IMR-90 (cell line): ENCODE measurements around the gene CCT7. TPM values are rescaled to one million over a fixed set of nuclear protein-coding genes. Genes with fewer than 3 reads are reported as not detected.

Experiments
- ATAC-seq: fragments of 200-7000 bp; cut with Tn5 transposase; 2 replicates; pipeline ENCODE4 v1.9.1; 2020; ENCODE audit warnings: low read depth, mild to moderate bottlenecking, moderate library complexity
- BruUV-seq: library from RNA; stranded (reverse); fragments of 400-500 nt; replicated peaks from 2 replicates; lab custom pipeline; 2021; lab: Mats Ljungman, UMichigan
- CTCF ChIA-PET: fragments of 300-600 bp; formaldehyde crosslinking; extraction: SDS; loops from one replicate; lab custom pipeline; 2021; ENCODE audit warnings: antibody characterized with exemption; lab: Yijun Ruan, JAX
- POLR2A ChIA-PET: fragments of 300-600 bp; sonication (Branson Sonifier 250); formaldehyde crosslinking; loops from one replicate; lab custom pipeline; 2022; ENCODE audit warnings: antibody characterized with exemption; ENCODE audit not compliant: unreplicated experiment; lab: Charles Lee
- DNase-seq: peaks from one replicate; pipeline ENCODE4 v3.0.0; 2013
- H2AFZ ChIP-seq: replicated peaks from 2 replicates; pipeline ENCODE3; 2013; ENCODE audit warnings: low read length, mild to moderate bottlenecking; ENCODE audit not compliant: poor library complexity
- H2AK5ac ChIP-seq: 2 replicates; pipeline ENCODE4 v1.6.1; 2013; ENCODE audit warnings: low read depth, low read length, inconsistent platforms
- H2AK9ac ChIP-seq: replicated peaks from 2 replicates; pipeline ENCODE3; 2013; ENCODE audit warnings: mild to moderate bottlenecking, low read depth, low read length, moderate library complexity; ENCODE audit not compliant: poor library complexity
- H2BK120ac ChIP-seq: 2 replicates; pipeline ENCODE4 v1.6.1; 2013; ENCODE audit warnings: low read depth, low read length, inconsistent platforms
- H2BK15ac ChIP-seq: 3 replicates; pipeline ENCODE4 v1.6.1; 2013; ENCODE audit warnings: low read depth, low read length, inconsistent platforms
- H2BK20ac ChIP-seq: 2 replicates; pipeline ENCODE4 v1.6.1; 2013; ENCODE audit warnings: low read depth, mild to moderate bottlenecking, inconsistent platforms, low read length, moderate library complexity
- H2BK5ac ChIP-seq: 2 replicates; pipeline ENCODE4 v1.6.1; 2013; ENCODE audit warnings: mild to moderate bottlenecking, low read depth, low read length, inconsistent platforms; ENCODE audit not compliant: poor library complexity, severe bottlenecking
- H3K14ac ChIP-seq: replicated peaks from 2 replicates; pipeline ENCODE4 v1.6.1; 2013; ENCODE audit warnings: low read depth, low read length, inconsistent platforms
- H3K18ac ChIP-seq: 2 replicates; pipeline ENCODE4 v1.6.1; 2013; ENCODE audit warnings: low read depth, low read length, control low read depth
- H3K23ac ChIP-seq: 2 replicates; pipeline ENCODE4 v1.6.1; 2013; ENCODE audit warnings: low read depth, low read length, inconsistent platforms
- H3K27ac ChIP-seq: 2 replicates; pipeline ENCODE4 v1.5.1; 2013; ENCODE audit warnings: mild to moderate bottlenecking, control low read depth, low read length; ENCODE audit not compliant: insufficient read depth
- H3K27me3 ChIP-seq: 2 replicates; pipeline ENCODE4 v1.6.1; 2013; ENCODE audit warnings: low read length; ENCODE audit not compliant: control insufficient read depth, insufficient read depth
- H3K36me3 ChIP-seq: 2 replicates; pipeline ENCODE4 v1.6.1; 2013; ENCODE audit warnings: low read length, mixed read lengths; ENCODE audit not compliant: control insufficient read depth, insufficient read depth
- H3K4ac ChIP-seq: 2 replicates; pipeline ENCODE4 v1.6.1; 2013; ENCODE audit warnings: low read depth, low read length, inconsistent platforms
- H3K4me1 ChIP-seq: 2 replicates; pipeline ENCODE4 v1.6.1; 2013; ENCODE audit warnings: low read length, mixed read lengths; ENCODE audit not compliant: control insufficient read depth, insufficient read depth
- H3K4me2 ChIP-seq: 2 replicates; pipeline ENCODE4 v1.6.1; 2013; ENCODE audit warnings: low read depth, mild to moderate bottlenecking, control low read depth, low read length, moderate library complexity
- H3K4me3 ChIP-seq: 2 replicates; pipeline ENCODE4 v1.5.1; 2013; ENCODE audit warnings: low read depth, mild to moderate bottlenecking, control low read depth, low read length, moderate library complexity; ENCODE audit not compliant: insufficient read depth
- H3K56ac ChIP-seq: 2 replicates; pipeline ENCODE4 v1.6.1; 2013; ENCODE audit warnings: low read length, inconsistent platforms; ENCODE audit not compliant: insufficient read depth; ENCODE audit errors: extremely low read depth
- H3K79me1 ChIP-seq, 2 experiments: 2 replicates each; pipeline ENCODE4 v1.6.1; 2013; ENCODE audit warnings: low read length in 2 of 2, inconsistent platforms in 1 of 2, low read depth in 1 of 2
- H3K9ac ChIP-seq: 2 replicates; pipeline ENCODE4 v1.6.1; 2013; ENCODE audit warnings: low read depth, low read length, control low read depth
- H3K9me1 ChIP-seq: 2 replicates; pipeline ENCODE4 v1.6.1; 2013; ENCODE audit warnings: low read length, inconsistent platforms; ENCODE audit not compliant: insufficient read depth
- H3K9me3 ChIP-seq: 2 replicates; pipeline ENCODE4 v1.6.1; 2013; ENCODE audit warnings: low read length; ENCODE audit not compliant: control insufficient read depth, insufficient read depth
- H4K20me1 ChIP-seq: 2 replicates; pipeline ENCODE4 v1.6.1; 2013; ENCODE audit warnings: low read length, inconsistent platforms; ENCODE audit not compliant: insufficient read depth
- H4K5ac ChIP-seq: 2 replicates; pipeline ENCODE4 v1.6.1; 2013; ENCODE audit warnings: mild to moderate bottlenecking, low read depth, low read length, control low read depth
- H4K8ac ChIP-seq, 2 experiments: 2 replicates each; pipeline ENCODE4 v1.6.1; 2013; ENCODE audit warnings: low read depth in 2 of 2, low read length in 2 of 2, control low read depth in 1 of 2, inconsistent platforms in 1 of 2
- H4K91ac ChIP-seq: 2 replicates; pipeline ENCODE4 v1.6.1; 2013; ENCODE audit warnings: low read depth, low read length, inconsistent platforms; ENCODE audit not compliant: insufficient read depth
- BHLHE40 ChIP-seq: fragments of 150-350 bp; IDR thresholded peaks from 2 replicates; pipeline ENCODE4 v1.6.1; 2016; ENCODE audit warnings: mild to moderate bottlenecking, low read depth, low read length
- CEBPB ChIP-seq: IDR thresholded peaks from 2 replicates; pipeline ENCODE4 v1.6.1; 2012; ENCODE audit warnings: low read depth, low read length, improper control_type of control experiment
- CTCF ChIP-seq: conservative IDR thresholded peaks from 2 replicates; pipeline ENCODE4 v1.5.1; 2012; ENCODE audit warnings: mild to moderate bottlenecking, low read depth, low read length, improper control_type of control experiment
- ELK1 ChIP-seq: fragments of 150-350 bp; IDR thresholded peaks from 2 replicates; pipeline ENCODE4 v1.6.1; 2016; ENCODE audit warnings: low read depth, mild to moderate bottlenecking, low read length, moderate library complexity, borderline replicate concordance
- FOS ChIP-seq: fragments of 150-350 bp; IDR thresholded peaks from 2 replicates; pipeline ENCODE4 v1.6.1; 2016; ENCODE audit warnings: low read depth, low read length
- MAFK ChIP-seq: IDR thresholded peaks from 2 replicates; pipeline ENCODE4 v1.6.1; 2012; ENCODE audit warnings: low read depth, low read length, improper control_type of control experiment
- MAZ ChIP-seq: IDR thresholded peaks from 2 replicates; pipeline ENCODE4 v1.6.1; 2012; ENCODE audit warnings: low read depth, mild to moderate bottlenecking, low read length, improper control_type of control experiment, moderate library complexity, borderline replicate concordance
- MXI1 ChIP-seq: IDR thresholded peaks from 2 replicates; pipeline ENCODE4 v1.6.1; 2012; ENCODE audit warnings: low read depth, mild to moderate bottlenecking, low read length, moderate library complexity, borderline replicate concordance
- NFE2L2 ChIP-seq: fragments of 150-350 bp; IDR thresholded peaks from 2 replicates; pipeline ENCODE4 v1.6.1; 2016; ENCODE audit warnings: low read depth, mild to moderate bottlenecking, low read length
- POLR2A ChIP-seq: IDR thresholded peaks from 2 replicates; pipeline ENCODE4 v1.6.1; 2012; ENCODE audit warnings: mild to moderate bottlenecking, low read depth, low read length
- RAD21 ChIP-seq: IDR thresholded peaks from 2 replicates; pipeline ENCODE4 v1.6.1; 2012; ENCODE audit warnings: low read length, improper control_type of control experiment
- RCOR1 ChIP-seq: IDR thresholded peaks from 2 replicates; pipeline ENCODE4 v1.6.1; 2012; ENCODE audit warnings: mild to moderate bottlenecking, low read length, improper control_type of control experiment; ENCODE audit not compliant: insufficient replicate concordance
- RFX5 ChIP-seq: IDR thresholded peaks from 2 replicates; pipeline ENCODE4 v1.8.0; 2012; ENCODE audit warnings: low read depth, mild to moderate bottlenecking, low read length, moderate library complexity
- USF2 ChIP-seq: fragments of 150-350 bp; IDR thresholded peaks from 2 replicates; pipeline ENCODE4 v1.6.1; 2017; ENCODE audit warnings: mild to moderate bottlenecking, antibody characterized with exemption, low read length, low read depth
- WGBS, 2 experiments: methylation state at CpG; one replicate each; pipeline versions ENCODE4 v1.1.5 to v1.1.7; 2013; ENCODE audit warnings: missing lambda C conversion rate in 2 of 2; ENCODE audit not compliant: insufficient read length in 1 of 2; ENCODE audit errors: extremely low coverage in 2 of 2; 5-methylcytosine and 5-hydroxymethylcytosine counted together
- dilution Hi-C: fragments of 300-500 bp; cut with HindIII; formaldehyde crosslinking; loops from one replicate; pipeline ENCODE4 v1.14.3; 2018; ENCODE audit warnings: low sequenced_read_pairs; ENCODE audit not compliant: unreplicated experiment
- in situ Hi-C: fragments of 300-500 bp; cut with MboI; formaldehyde crosslinking; loops from 3 replicates; pipeline ENCODE4 v1.14.3; 2019; ENCODE audit warnings: low sequenced_read_pairs, inconsistent platforms, mixed read lengths
- intact Hi-C: fragments of 100-400 bp; cut with micrococcal nuclease; formaldehyde crosslinking; loops from 2 replicates; pipeline ENCODE4 v1.10.0; 2022
- polyA plus RNA-seq, 3 experiments: library from polyadenylated mRNA; depleted of rRNA; stranded (reverse); fragments of >200 nt; gene quantifications; 2 replicates each; pipeline ENCODE4 v1.2.3, GENCODE V29; 2012; ENCODE audit warnings: low replicate concordance in 1 of 3
- total RNA-seq: library from RNA; depleted of rRNA; stranded (reverse); fragments of >200 nt; gene quantifications from 2 replicates; pipeline ENCODE4 v1.2.3, GENCODE V29; 2012

Gene CCT7
- total and polyA plus RNA-seq, 2 of the 4 experiments (the other 2 are of a cell fraction), result 321 to 575 TPM

DNA sequence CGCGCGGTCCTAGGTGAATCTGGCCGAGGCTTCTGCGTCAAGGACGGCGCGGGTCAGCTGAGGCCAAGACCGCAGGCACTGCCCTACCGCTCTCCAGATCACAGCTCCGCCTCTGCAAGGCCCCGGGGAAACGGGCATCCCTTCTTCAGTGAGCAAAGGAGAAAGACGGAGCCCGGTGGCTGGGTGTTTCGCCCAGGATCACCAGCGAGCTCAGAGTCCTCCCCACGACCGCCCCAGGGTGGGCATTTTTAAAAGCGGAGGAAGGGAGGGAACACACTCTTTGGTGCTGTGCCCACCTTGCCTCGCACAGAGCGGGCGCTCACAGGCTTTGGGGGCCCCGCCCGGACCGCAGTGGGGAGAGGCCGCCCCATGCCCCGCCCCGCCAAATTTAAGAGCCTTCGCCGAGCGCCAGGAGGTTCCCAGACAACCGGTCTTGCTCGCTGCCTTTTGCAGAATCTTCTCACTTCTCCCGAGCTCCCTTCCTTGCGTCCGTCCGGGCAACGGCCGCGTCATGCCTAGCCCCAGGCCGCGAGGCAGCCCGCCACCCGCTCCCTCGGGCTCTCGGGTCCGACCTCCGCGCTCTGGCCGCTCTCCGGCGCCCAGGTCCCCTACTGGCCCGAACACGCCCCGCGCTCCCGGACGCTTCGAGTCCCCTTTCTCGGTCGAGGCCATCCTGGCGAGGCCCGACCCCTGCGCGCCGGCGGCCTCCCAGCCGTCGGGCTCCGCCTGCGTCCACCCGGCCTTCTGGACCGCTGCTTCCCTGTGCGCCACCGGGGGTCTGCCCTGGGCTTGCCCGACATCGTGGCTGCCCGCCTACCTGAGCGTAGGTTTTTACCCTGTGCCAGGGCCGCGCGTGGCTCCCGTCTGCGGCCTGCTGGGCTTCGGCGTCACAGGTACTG, 31.7 kb upstream of the CCT7 start, which contains the start of gene NOTO:
NOTO (plus strand) TSS at position 419 of the 899 bp plus-strand sequence; CDS start at position 512, 93 bp downstream.
- DNase-seq (no peak), ATAC-seq (peak; percentile 61)
- Histone ChIP-seq H3K4ac (no peak within 1 kb of the TSS), H2BK20ac (no peak within 1 kb of the TSS), H3K27ac (no peak within 1 kb of the TSS), H3K79me1 (no peaks in the 10 kb centered on the region), H4K8ac (no peak within 1 kb of the TSS), H3K4me1 (peaks cover 2% of the 10 kb centered on the region; the same call in 1 of the 2 replicates), H3K9ac (no peak within 1 kb of the TSS), H2AK5ac (no peak within 1 kb of the TSS), H3K9me1 (no peaks in the 10 kb centered on the region), H3K23ac (no peak within 1 kb of the TSS), H2BK15ac (no peak within 1 kb of the TSS), H2AK9ac (peak within 1 kb of the TSS; percentile 28), H3K27me3 (peaks cover 61% of the 10 kb centered on the region), H4K5ac (no peak within 1 kb of the TSS), H3K56ac (no peak within 1 kb of the TSS), H2BK5ac (no peak within 1 kb of the TSS), H2BK120ac (no peak within 1 kb of the TSS), H4K91ac (no peak within 1 kb of the TSS), H4K20me1 (no peaks in the 10 kb centered on the region), H3K18ac (no peak within 1 kb of the TSS), H2AFZ (peak within 1 kb of the TSS; percentile 11), H3K4me2 (peak within 1 kb of the TSS; percentile 29; the same call in 1 of the 2 replicates), H3K36me3 (no peaks in the 10 kb centered on the region), H3K4me3 (no peak within 1 kb of the TSS; the same call in 1 of the 2 replicates), H3K9me3 (no peaks in the 10 kb centered on the region), H3K14ac (no peak within 1 kb of the TSS)
- BruUV-seq, result no TSS peak
- in situ Hi-C loops (no loop called here), intact Hi-C loops (no loop called here), dilution Hi-C loops (no loop called here)
- 4% methylated on average over 60 of the region's 87 CpGs; no CpG with 5 or more reads in 1 of the 2 experiments for WGBS, 2 experiments
- ChIA-PET POLR2A (no interaction called here), CTCF (interaction anchor here (1.1 kb wide), 1 partner anchor 25 kb away, joined by 4 read pairs; no protein-coding TSS in a partner anchor)
- TF ChIP-seq USF2 (no peak), CEBPB (no peak), MAFK (no peak), ELK1 (no peak), MXI1 (no peak), RAD21 (no peak), RFX5 (no peak), RCOR1 (no peak), CTCF (no peak), NFE2L2 (no peak), BHLHE40 (no peak), FOS (no peak), POLR2A (no peak), MAZ (no peak)
